ENCODE results near the gene LILRA6.
"Not testable (repeated sequence)": the region's sequence is repeated elsewhere in the genome, so short reads cannot be mapped to it uniquely, and the experiment has no call there.

LILRA6 gene

DNA sequence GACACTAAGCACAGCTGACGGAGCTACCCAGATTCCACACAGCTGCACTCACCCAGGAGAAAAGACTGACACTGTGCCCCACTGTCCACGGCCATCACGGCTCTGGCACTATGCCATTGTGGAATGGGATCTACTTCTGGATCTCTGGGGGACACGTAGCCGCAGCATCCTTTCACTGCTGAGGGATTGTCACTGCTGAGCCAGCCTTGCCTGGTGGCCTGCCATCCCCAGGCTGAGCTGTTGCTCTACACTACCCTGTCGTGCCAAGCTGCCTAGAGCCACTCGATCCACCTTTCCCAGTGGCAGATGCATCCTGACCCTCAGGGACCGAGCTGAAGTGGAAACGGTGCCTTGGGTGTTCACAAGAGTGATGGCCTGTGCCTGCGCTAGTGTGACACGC lies 19.5 kb upstream of the LILRA6 start:
- DNase-seq = no peak

DNA sequence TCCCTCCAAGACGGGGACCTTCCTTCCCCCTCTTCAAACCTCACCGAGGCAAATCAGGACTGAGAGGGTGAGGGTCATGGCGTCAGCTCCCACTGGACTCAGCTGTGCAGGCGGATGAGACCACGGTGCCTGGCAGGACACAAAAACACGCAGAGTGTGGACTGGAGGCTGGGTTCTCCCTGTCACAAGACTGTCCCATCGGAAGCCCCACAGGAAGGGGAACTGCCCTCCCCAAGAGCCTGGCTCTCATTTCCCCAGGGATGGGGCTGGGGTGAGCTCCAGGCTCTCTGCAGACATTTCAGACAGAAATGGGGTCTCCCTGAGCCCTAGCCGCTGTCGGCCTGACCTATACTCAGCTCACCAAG lies 14.5 kb upstream of the LILRA6 start, which contains the start of gene LILRB5:
Gene LILRB5 (minus strand): TSS at position 158 of the 365 bp plus-strand sequence. CDS start 80 bp downstream, at position 78.
- DNase-seq = no peak

DNA sequence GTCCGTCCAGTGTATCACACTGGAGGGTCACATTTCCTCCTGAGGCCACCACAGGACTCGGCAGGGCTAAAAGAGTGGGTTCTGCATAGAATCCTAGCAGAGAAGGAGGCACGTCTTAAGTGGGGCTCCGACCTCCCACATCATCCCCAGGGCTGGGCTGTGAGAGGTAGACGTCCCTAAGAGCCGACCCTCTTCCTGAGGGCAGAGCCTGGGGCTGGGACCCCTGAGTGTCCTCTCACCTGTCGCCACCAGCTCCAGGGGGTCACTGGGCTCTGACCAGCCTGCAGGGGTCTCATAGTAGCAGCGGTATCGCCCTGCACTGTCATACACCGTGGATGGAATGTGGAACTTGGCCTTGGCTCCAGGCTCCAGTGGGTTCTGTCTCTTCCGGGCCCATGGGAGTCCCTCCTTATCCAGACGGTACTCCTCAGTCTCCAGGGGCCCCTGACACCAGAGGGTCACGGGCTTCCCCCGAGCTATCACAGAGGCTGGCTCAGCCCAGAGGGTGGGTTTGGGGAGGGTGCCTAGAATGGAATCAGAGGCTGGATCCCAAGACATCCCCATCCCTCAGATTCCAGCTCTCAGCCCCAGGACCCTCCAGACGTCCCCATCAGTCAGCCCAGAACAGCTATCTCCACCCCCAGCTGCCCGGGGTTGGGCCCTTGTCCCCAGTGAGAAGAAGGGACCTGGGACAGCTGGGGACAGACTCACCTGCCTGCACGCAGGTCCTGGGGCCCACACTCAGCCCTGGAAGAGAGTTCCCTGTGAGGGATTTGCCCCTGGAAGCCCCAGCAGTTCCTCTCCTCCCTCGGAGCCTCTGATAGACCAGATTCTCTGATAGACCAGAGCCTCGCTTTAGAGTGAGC lies 13.9 kb upstream of the LILRA6 start:
- no peak for DNase-seq

DNA sequence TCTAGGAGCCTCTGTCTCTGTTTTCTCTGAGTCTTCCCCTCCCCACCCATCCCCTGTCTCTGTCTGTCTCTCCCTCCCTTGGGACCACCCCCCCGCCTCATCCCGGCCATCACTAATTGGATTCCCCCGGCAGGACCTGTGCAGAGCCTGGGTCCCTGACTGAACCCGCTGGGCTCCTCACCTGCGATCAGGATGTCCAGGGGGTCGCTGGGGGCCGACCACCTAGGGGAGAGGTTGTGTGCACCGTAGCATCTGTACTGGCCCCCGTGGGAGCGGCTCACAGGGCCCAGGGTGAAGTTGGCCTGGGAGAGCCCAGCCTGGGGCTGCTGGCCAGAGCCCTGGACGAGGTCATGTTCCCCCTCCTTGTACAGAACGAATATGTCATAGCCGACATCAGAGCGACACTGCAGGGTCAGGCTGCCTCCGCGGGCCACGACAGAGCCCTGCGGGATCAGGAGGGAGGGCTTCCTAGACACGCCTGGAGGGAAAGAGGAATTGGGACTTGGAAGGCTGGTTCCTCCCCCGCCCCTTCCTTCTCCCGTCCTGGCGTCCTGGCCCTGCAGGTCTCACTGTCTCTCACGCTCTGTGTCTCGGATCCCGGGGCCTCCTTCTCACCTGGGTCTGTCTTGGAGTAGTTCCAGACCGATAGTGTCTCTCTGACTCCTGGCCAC lies 12.7 kb upstream of the LILRA6 start:
- no peak for DNase-seq

DNA sequence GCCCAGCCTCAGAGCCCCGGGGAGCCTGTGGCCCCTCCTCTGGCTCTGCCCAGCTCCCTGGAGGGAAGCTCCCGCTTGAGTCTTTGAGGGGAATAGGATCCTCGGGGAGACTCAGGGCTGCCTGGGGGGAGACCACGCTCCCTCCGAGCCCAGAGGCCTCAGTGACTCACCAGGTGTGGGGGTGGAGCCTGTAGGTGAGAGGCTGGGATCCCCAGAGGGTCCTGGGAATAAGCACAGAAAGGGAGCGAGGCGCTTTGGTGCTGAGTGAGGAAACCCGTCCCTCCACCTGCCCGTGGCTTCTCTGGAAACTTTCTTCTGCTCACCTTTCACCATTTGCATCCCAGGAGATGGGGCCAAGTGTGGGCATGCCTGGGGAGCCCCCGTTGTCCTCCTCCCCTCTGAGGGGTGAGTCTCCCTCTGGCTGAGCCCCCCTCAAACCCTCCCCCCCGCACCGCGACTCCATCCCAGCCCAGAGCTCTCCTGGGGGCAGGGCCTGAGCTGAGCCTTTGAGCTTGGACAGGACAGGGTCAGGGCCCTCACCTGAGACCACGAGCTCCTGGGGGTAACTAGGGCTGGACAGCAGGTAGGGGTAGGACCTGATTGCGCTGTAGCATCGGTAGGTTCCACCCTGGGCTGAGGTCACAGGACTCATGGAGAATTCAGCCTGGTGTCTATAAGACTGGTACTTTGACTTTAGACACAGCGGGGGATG lies 11.8 kb upstream of the LILRA6 start:
- DNase-seq = no peak

DNA sequence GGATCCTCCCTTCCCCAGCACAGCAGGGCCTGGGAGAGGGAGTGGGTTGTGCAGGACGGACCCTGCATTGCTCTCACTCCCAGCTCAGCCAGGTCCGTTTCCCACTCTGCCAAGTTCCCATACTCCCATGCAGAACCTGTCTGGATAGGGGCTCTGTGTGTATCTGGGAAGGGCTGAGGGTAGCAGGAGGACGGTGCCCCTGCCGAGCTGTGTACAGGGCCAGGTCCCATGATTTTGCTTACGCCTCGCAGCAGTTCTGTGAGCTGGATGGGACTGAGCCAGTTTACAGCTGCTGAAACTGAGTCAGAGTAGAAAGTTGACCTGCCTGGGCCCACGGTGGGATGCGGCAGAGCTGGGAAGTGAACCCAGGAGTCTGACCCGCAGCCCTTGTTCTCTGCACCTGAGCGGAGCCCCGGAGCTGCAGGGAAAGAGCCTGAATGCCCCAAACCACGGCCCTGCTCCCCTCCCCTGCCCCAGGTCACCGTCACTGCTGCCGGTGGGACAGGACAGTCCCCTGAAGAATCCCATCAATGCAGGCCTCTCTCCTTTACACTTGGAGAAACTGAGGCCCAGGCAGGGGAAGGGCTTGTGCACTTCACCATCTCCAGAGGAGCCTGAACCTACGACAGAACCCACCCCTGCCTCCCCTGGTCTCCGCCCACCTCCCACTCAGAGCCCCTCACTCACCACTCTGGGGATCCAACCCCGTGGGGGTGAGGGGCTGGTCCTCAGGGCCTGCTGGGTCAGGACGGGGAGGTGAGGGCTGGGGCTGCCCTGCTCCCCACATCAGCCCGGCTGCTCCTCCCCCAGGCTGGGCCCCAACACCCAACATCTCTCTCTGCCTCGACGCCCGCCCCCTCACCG lies 11.0 kb upstream of the LILRA6 start:
- no peak for DNase-seq

DNA sequence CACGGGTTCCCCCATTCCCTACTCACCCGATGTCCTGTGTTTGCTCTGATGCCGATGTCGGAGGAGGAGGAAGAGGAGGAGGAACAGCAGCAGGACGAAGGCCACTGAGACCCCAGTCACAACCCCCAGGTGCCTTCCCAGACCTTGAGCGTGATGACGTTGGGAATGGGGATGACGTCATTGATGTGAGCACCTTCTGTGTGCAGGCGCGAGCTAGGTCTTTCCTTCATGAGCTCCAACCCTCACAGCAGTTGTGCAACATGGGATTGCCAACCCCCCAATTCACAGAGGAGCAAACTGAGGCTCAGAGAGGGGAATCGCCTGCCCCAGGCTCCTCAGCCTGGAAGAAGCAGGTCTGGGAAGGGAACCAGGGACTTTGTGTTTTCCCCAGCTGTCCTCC lies 10.3 kb upstream of the LILRA6 start:
- no peak for DNase-seq

DNA sequence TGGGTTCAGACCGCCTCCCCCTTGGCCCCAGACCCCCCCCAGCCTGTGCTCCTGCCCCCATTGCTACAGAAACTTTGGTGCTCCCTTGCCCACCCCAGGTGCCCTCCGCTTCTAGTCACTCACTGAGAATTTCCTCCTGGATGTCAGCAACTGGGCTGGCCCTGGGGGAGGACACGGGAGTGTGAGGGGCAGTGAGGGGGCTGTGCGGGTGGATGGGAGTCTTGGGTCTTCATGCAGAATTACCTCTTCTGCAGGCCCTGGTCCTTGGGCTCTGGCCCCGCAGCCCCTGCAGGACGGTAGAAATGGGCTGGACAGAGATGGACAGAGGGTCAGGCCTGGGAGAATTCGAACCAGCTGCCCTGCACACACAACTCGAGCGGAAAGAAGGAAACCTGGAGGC lies 9.7 kb upstream of the LILRA6 start:
- no peak for DNase-seq

DNA sequence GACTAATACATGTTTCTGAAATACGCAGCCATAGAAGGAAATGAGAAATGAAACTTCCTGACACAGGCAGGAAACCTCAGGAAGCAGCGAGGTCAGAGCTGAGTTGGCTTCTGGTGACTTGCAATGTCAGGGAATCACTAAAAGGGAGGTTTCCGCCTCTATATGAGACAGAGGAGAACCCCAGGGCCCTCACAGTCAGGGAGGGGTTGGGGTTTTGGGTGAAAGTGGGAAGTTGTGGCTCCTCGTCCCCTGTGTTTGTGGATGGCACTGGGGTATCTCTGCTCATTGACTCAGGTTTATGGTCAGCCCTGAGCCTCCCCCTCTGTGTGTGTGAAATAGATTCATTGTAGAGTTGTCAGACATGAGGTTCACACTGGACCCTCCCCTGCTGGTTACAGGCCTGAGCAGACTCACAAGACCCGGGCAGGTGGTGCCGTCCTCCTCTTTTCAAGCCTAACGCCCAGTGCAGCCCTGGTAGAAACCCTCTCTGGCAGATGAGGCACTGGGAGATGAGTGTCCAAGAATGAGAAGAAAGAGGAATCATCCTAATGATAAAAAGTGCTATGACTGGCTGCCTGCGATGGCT lies 5.5 kb upstream of the LILRA6 start:
- DNase-seq = no peak

DNA sequence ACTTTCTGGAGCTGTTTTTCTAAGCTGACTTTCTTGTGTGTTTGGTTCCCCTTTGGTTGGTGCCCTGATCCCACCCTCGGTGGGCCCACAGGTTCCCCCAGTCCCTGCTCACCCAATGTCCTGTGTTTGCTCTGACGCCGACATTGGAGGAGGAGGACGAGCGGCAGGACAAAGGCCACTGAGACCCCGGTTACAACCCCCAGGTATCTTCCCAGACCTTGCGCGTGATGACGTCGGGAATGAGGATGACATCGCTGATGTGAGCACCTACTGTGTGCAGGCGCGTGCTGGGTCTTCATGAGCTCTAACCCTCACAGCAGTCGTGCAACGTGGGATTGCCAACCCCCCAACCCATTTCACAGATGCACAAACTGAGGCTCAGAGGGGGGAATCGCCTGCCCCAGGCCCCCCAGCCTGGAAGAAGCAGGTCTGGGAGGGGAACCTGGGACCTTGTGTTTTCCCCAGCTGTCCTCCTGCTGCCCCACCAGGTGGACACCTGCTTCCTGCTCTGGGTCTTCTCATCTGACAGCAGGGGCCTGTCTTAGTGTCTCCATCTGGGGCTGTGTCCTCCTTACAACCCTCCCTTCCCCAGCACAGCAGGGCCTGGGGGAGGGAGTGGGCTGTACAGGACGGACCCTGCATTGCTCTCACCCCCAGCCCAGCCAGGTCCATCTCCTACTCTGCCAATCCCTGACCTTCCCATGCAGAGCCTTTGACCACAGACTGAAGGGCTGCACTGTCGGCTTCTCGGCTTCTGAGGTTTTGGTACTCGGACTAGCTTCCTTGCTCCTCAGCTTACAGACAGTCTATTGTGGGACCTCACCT lies 4.7 kb upstream of the LILRA6 start:
- no peak for DNase-seq

DNA sequence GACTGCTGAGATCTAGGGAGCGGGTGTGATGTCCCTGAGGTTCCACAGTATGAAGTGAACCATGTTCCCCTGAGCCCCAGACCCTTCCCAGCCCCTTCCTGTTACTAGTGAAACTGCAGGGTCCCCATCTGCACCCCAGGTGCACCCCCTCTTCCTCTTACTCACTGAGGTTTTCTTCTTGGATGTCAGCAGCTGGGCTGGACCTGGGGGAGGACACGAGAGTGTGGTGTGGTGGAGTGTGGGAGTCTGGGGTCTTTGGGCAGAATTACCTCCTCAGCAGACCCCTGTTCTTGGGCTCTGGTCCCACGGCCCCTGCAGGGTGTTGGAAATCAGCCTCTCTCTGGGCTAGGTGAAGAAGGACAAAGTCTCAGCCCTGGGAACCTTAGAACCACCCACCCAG lies 3.3 kb upstream of the LILRA6 start:
- DNase-seq = no peak

DNA sequence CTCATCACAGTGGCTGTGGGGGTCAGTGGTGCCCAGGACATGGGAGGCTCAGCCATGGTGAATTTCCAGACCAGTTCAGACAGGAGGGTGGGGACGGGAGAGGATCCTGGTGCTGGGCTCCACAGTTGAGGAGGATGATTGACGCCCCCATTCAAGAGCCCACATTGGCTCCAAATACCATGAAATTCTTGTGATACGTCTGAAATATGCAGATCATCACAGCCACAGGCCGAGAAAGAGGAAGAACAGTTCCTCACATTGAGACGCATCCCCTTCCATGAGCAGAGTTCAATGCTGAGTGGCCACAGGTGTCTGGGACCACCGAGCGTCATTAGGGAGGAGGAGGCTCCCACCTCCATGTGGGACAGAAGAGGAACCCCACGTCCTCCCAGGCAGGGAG lies 1.2 kb upstream of the LILRA6 start:
- DNase-seq = not testable (repeated sequence)

DNA sequence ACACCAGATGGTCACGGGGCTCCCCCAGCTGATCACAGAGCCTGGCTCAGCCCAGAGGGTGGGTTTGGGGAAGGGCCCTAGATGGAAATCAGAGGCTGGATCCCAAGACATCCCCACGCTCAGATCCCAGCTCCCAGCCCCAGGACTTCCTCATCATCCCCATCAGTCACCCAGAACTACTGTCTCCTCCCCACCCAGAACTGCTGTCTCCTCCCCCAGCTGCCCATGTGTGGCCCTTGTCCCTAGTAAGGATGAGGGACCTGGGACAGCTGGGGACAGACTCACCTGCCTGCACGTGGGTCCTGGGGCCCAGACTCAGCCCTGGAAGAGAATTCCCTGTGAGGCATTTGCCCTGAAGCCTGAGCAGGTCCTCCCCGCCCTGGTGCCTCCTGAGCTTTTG lies 356 bp downstream of the LILRA6 start:
- not testable (repeated sequence) for DNase-seq

DNA sequence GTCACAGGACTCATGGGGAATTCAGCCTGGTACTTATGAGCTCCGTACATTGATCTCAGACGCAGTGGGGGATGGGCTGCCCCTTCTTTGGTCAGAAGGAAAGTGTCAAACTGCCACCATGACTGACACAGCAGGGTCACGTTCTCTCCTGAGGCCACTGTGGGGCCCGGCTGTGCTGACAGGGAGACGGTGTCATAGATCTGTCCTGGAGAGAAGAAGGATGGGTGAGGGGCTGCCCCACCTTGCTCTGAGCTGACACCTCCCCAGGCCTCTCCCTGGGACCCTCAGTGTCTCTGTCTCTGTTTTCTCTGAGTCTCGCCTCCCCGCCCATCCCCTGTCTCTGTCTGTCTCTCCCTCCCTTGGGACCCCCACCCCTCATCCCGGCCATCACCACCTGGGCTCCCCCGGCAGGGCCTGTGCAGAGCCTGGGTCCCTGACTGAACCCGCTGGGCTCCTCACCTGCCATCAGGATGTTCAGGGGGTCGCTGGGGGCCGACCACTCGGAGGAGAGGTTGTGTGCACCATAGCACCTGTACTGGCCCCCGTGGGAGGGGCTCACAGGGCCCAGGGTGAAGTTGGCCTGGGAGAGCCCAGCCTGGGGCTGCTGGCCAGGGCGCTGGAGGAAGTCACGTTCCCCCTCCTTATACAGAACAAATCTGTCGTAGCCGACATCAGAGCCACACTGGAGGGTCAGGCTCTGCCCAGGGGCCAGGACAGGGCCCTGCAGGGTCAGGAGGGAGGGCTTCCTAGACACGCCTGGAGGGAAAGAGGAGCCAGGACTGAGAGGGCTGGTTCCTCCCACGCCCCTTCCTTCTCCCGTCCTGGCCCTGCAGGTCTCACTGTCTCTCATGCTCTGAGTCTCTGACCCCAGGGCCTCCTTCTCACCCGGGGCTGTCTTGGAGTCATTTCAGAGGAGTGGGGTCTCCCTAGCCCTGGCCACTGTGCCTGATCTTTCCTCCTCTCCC lies 1.9 kb downstream of the LILRA6 start:
- DNase-seq = not testable (repeated sequence)

DNA sequence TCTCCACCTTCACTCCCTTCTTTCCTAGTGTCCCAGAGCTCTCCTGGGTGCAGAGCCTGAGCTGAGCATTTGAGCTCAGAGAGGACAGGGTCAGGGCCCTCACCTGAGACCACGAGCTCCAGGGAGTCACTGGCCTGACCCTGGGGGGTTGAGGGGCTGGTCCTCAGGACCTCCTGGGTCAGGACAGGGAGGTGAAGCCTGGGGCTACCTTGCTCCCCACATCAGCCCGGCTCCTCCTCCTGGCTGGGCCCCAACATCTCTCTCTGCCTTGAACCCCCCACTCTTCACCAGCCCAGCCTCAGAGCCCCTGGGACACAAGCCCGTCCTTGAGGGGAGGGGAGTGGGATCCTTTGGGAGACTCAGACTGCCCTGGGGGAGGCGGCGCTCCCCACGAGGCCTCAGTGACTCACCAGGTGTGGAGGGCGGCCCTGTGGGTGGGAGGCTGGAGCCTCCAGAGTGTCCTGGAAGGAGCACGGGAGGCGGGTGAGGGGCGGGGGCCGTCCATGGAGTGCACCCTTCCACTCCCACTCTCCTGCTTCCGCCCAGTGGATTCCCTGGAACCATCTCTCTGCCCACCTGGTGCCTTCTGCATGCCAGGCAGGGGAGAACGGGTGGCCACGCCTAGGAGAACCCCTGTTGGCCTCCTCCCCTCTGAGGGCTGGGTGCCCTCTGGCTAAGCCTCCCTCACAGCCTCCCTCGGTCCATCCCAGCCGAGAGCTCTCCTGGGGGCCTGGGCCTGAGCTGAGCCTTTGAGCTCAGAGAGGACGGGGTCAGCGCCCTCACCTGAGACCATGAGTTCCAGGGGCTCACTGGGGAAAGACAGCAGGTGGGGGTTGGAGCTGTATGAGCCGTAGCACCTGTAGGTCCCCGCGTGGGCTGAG lies 2.9 kb downstream of the LILRA6 start:
- not testable (repeated sequence) for DNase-seq

DNA sequence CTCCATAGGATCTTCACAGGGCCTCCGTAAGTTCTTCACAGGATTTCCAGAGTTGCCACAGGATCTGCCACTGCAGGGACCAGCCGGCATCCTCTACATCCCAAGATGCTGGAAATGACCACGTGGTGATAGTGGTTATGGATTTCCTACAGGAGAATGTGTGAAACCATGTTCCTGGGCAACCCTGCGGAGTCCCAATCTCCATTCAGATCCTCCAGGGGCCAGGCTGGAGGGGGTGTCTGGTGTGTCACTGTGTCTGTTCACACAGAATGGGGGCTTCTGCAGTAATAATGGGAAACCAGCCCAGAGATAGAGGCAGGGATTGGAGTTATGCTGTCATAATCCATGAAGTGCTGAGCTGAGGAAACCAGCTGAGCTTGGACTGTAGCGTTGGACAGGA lies 8.6 kb downstream of the LILRA6 start:
- no peak for DNase-seq

DNA sequence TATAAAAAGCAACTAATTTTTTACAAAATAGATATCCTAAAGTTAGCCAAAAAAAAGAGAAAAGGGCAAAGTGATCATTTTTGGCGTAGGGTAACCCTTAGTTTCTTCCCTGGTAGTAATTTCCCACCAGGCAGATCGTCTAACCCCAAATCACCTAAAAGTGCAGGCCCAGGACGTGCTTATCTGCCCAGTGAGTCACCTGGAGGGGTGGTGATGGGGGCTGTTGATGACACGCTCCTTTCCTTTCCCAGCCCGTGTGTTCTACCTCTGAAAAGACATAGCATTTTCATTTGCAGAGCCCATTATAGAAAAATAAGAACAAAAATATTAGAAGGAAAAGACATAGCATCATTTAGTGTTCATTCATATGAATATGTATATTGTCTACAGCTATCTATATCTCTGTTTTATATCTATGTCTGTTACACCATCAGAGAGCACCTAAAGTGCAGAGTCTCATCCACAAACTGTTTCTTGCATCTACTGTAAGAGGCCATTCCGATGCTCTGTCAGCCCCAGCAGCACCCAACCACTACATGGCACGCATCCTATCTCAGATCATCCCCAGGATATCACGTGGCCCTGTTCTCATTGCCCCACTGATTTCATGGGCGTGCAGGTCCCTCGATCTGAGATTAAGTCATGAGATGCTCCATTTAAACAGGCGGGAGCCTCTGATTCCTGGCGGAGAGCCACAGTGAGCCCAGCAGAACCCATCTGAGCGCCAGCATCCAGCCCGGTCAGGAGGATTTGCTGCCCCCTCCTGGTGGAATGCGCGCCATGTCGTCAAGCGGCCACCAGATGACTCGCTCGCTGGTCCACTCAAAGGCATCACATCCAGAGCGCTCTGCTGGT lies 11.3 kb downstream of the LILRA6 start:
- no peak for DNase-seq

DNA sequence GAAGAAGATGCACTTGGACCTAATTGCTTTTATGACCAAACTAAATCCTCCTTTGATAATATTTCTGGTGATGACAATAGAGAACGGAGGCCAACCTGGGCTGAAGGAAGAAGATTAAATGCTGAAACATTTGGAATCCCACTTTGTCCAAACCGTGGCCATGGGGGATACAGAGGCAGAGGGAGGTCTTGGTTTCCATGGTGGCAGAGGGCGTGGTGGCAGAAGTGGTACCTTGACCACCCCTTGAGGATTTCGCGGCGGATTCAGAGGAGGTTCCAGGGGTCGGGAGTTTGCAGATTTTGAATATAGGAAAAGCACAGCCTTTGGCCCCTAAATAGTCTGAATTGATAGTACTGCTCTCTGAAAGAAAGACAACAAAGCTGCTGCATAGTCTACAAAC lies 12.6 kb downstream of the LILRA6 start:
- DNase-seq = no peak
